K562 (cell line): Measurements from ENCODE around the gene SLC25A42.

Experiments
- CEBPB ChIP-seq: fragments of 450-650 bp; IDR thresholded peaks from 2 replicates; pipeline ENCODE4 v1.6.1; 2016; ENCODE audit warnings: missing genetic modification characterization, missing compliant biosample characterization
- FOXJ3 ChIP-seq: sonication (generic); formaldehyde crosslinking; IDR thresholded peaks from 2 replicates; pipeline ENCODE4 v1.4.0; 2020; ENCODE audit warnings: mild to moderate bottlenecking, missing genetic modification reagents
- JUN ChIP-seq, 2 experiments: sonication (generic) in 1 of 2; formaldehyde crosslinking in 1 of 2; IDR thresholded peaks; 2 replicates each; pipeline versions ENCODE4 v1.6.1 to v1.8.0; 2012 to 2022; ENCODE audit warnings: borderline replicate concordance in 2 of 2, mild to moderate bottlenecking in 2 of 2, improper control_type of control experiment in 1 of 2, low read depth in 1 of 2, low read length in 1 of 2, missing genetic modification reagents in 1 of 2
- MYBL2 ChIP-seq, 2 experiments: fragments of 450-650 bp in 1 of 2; sonication (generic) in 1 of 2; formaldehyde crosslinking in 1 of 2; IDR thresholded peaks; 2 replicates each; pipeline versions ENCODE4 v1.6.1 to v1.8.1; 2017 to 2022; ENCODE audit warnings: borderline replicate concordance in 1 of 2, inconsistent platforms in 1 of 2, low read depth in 1 of 2, mild to moderate bottlenecking in 1 of 2, missing genetic modification reagents in 1 of 2, moderate library complexity in 1 of 2
- POLR2AphosphoS5 ChIP-seq: IDR thresholded peaks from 2 replicates; pipeline ENCODE4 v1.6.1; 2011; ENCODE audit warnings: mild to moderate bottlenecking, low read depth, low read length, moderate library complexity; ENCODE audit not compliant: control insufficient read depth, insufficient read depth
- RBFOX2 ChIP-seq: fragments of 200-400 bp; formaldehyde crosslinking; IDR thresholded peaks from 2 replicates; pipeline ENCODE4 v1.6.1; 2017; ENCODE audit warnings: low read depth, mild to moderate bottlenecking, low read length, moderate library complexity
- RBM22 ChIP-seq: fragments of 200-400 bp; formaldehyde crosslinking; IDR thresholded peaks from 2 replicates; pipeline ENCODE4 v1.6.1; 2018; ENCODE audit warnings: low read length, low read depth; ENCODE audit not compliant: poor library complexity, severe bottlenecking
- TEAD4 ChIP-seq, 2 experiments: sonication (generic) in 1 of 2; formaldehyde crosslinking in 1 of 2; IDR thresholded peaks; 2 replicates each; pipeline versions ENCODE4 v1.6.1 to v1.8.0; 2012 to 2022; ENCODE audit warnings: borderline replicate concordance in 1 of 2, inconsistent platforms in 1 of 2, low read length in 1 of 2, mild to moderate bottlenecking in 1 of 2, missing genetic modification reagents in 1 of 2

GRCh38 chr19:19134687-19135158, 70.9 kb downstream of the SLC25A42 start:
- TF ChIP-seq POLR2AphosphoS5, result peak; percentile 70
- 0 out of 2 replicates have a peak, but pooled peaks have one; percentile 17 for TF ChIP-seq TEAD4 (IDR thresholded peaks at IDR 0.05; ENCODE audit: low read length)
- TF ChIP-seq TEAD4 (CRISPR knock-in tag; IDR thresholded peaks at IDR 0.05; ENCODE audit: borderline replicate concordance), result no peak
- TF ChIP-seq MYBL2 (IDR thresholded peaks at IDR 0.05; ENCODE audit: low read depth), result no peak
- no peak for TF ChIP-seq MYBL2 (CRISPR knock-in tag; IDR thresholded peaks at IDR 0.05; ENCODE audit: borderline replicate concordance)
- TF ChIP-seq CEBPB (tag), result no peak
- TF ChIP-seq FOXJ3 (CRISPR knock-in tag), result no peak
- TF ChIP-seq RBM22, result no peak
- TF ChIP-seq RBFOX2, result peak; percentile 84
- no peak for TF ChIP-seq JUN (IDR thresholded peaks at IDR 0.05; ENCODE audit: borderline replicate concordance, low read depth, low read length)
- TF ChIP-seq JUN (CRISPR knock-in tag; IDR thresholded peaks at IDR 0.05; ENCODE audit: borderline replicate concordance), result no peak
